HEK293 (cell line): ENCODE data around the gene ANO6.
A peak's percentile ranks its signal among the peaks of the same experiment; 100 is the strongest.

Experiments used
- BCL6B ChIP-seq: fragments of 450-650 bp; formaldehyde crosslinking; IDR thresholded peaks from 2 replicates; pipeline ENCODE4 v1.5.1; 2017; ENCODE audit warnings: missing biosample characterization, missing genetic modification characterization
- FEZF1 ChIP-seq: fragments of 450-650 bp; formaldehyde crosslinking; IDR thresholded peaks from 2 replicates; pipeline ENCODE4 v1.5.1; 2016; ENCODE audit warnings: missing biosample characterization, missing genetic modification characterization
- GLIS2 ChIP-seq: fragments of 450-650 bp; formaldehyde crosslinking; IDR thresholded peaks from 2 replicates; pipeline ENCODE4 v1.5.1; 2016; ENCODE audit warnings: missing biosample characterization, missing genetic modification characterization
- HOXD13 ChIP-seq: sonication (generic); formaldehyde crosslinking; IDR thresholded peaks from 2 replicates; pipeline ENCODE4 v1.8.0; 2022; ENCODE audit warnings: missing genetic modification reagents, borderline replicate concordance
- KLF8 ChIP-seq: fragments of 450-650 bp; formaldehyde crosslinking; IDR thresholded peaks from 2 replicates; pipeline ENCODE4 v1.5.1; 2016; ENCODE audit warnings: missing biosample characterization, missing genetic modification characterization
- KLF9 ChIP-seq: fragments of 450-650 bp; formaldehyde crosslinking; IDR thresholded peaks from 2 replicates; pipeline ENCODE4 v1.5.1; 2016; ENCODE audit warnings: missing biosample characterization, missing genetic modification characterization, low read depth
- YY1 ChIP-seq: fragments of 450-650 bp; formaldehyde crosslinking; IDR thresholded peaks from 2 replicates; pipeline ENCODE4 v1.5.1; 2018; ENCODE audit warnings: missing biosample characterization, missing genetic modification characterization
- ZBTB49 ChIP-seq: fragments of 450-650 bp; formaldehyde crosslinking; IDR thresholded peaks from 2 replicates; pipeline ENCODE4 v1.5.1; 2016; ENCODE audit warnings: missing biosample characterization, missing genetic modification characterization, low read depth
- ZNF114 ChIP-seq: fragments of 450-650 bp; formaldehyde crosslinking; IDR thresholded peaks from 2 replicates; pipeline ENCODE4 v1.5.0; 2017; ENCODE audit warnings: missing biosample characterization, missing genetic modification characterization
- ZNF148 ChIP-seq: fragments of 450-650 bp; formaldehyde crosslinking; IDR thresholded peaks from 2 replicates; pipeline ENCODE4 v1.5.0; 2017; ENCODE audit warnings: missing biosample characterization, missing genetic modification characterization, borderline replicate concordance
- ZNF184 ChIP-seq: fragments of 450-650 bp; IDR thresholded peaks from 2 replicates; pipeline ENCODE4 v1.5.1; 2018; ENCODE audit warnings: missing biosample characterization, mild to moderate bottlenecking, missing genetic modification characterization
- ZNF2 ChIP-seq: fragments of 450-650 bp; formaldehyde crosslinking; IDR thresholded peaks from 2 replicates; pipeline ENCODE4 v1.5.1; 2016; ENCODE audit warnings: missing biosample characterization, missing genetic modification characterization
- ZNF202 ChIP-seq: fragments of 450-650 bp; formaldehyde crosslinking; IDR thresholded peaks from 2 replicates; pipeline ENCODE4 v1.5.1; 2016; ENCODE audit warnings: missing biosample characterization, missing genetic modification characterization, borderline replicate concordance
- ZNF266 ChIP-seq: fragments of 450-650 bp; formaldehyde crosslinking; IDR thresholded peaks from 2 replicates; pipeline ENCODE4 v1.5.1; 2016; ENCODE audit warnings: missing biosample characterization, missing genetic modification characterization, low read depth
- ZNF302 ChIP-seq: fragments of 450-650 bp; formaldehyde crosslinking; IDR thresholded peaks from 2 replicates; pipeline ENCODE4 v1.5.1; 2016; ENCODE audit warnings: missing biosample characterization, missing genetic modification characterization, low read depth
- ZNF341 ChIP-seq: fragments of 450-650 bp; formaldehyde crosslinking; IDR thresholded peaks from 2 replicates; pipeline ENCODE4; 2016; ENCODE audit warnings: low read depth, missing biosample characterization, missing genetic modification characterization
- ZNF449 ChIP-seq: fragments of 450-650 bp; formaldehyde crosslinking; IDR thresholded peaks from 2 replicates; pipeline ENCODE4 v1.5.1; 2017; ENCODE audit warnings: missing biosample characterization, mild to moderate bottlenecking, missing genetic modification characterization, moderate library complexity
- ZNF488 ChIP-seq: fragments of 450-650 bp; formaldehyde crosslinking; IDR thresholded peaks from 2 replicates; pipeline ENCODE4 v1.5.1; 2016; ENCODE audit warnings: missing biosample characterization, missing genetic modification characterization
- ZNF501 ChIP-seq: fragments of 450-650 bp; formaldehyde crosslinking; IDR thresholded peaks from 2 replicates; pipeline ENCODE4 v1.5.1; 2016; ENCODE audit warnings: missing biosample characterization, missing genetic modification characterization
- ZNF530 ChIP-seq: fragments of 450-650 bp; formaldehyde crosslinking; IDR thresholded peaks from 2 replicates; pipeline ENCODE4 v1.5.1; 2016; ENCODE audit warnings: low read depth, missing biosample characterization, missing genetic modification characterization
- ZNF549 ChIP-seq: fragments of 450-650 bp; IDR thresholded peaks from 2 replicates; pipeline ENCODE4 v1.5.1; 2018; ENCODE audit warnings: missing biosample characterization, missing genetic modification characterization, mild to moderate bottlenecking, inconsistent platforms, moderate library complexity
- ZNF558 ChIP-seq: fragments of 450-650 bp; formaldehyde crosslinking; IDR thresholded peaks from 2 replicates; pipeline ENCODE4 v1.5.1; 2016; ENCODE audit warnings: missing biosample characterization, missing genetic modification characterization
- ZNF621 ChIP-seq: fragments of 450-650 bp; formaldehyde crosslinking; IDR thresholded peaks from 2 replicates; pipeline ENCODE4 v1.5.1; 2017; ENCODE audit warnings: missing biosample characterization, missing genetic modification characterization
- ZNF629 ChIP-seq: fragments of 450-650 bp; formaldehyde crosslinking; IDR thresholded peaks from 2 replicates; pipeline ENCODE4 v1.5.1; 2017; ENCODE audit warnings: missing biosample characterization, missing genetic modification characterization
- ZNF645 ChIP-seq: fragments of 450-650 bp; formaldehyde crosslinking; IDR thresholded peaks from 2 replicates; pipeline ENCODE4; 2016; ENCODE audit warnings: missing biosample characterization, missing genetic modification characterization
- ZNF654 ChIP-seq: fragments of 450-650 bp; formaldehyde crosslinking; IDR thresholded peaks from 2 replicates; pipeline ENCODE4 v1.5.1; 2016; ENCODE audit warnings: low read depth, missing biosample characterization, missing genetic modification characterization
- ZNF658 ChIP-seq: fragments of 450-650 bp; formaldehyde crosslinking; IDR thresholded peaks from 2 replicates; pipeline ENCODE4; 2016; ENCODE audit warnings: missing biosample characterization, missing genetic modification characterization
- ZNF707 ChIP-seq: fragments of 450-650 bp; formaldehyde crosslinking; IDR thresholded peaks from 2 replicates; pipeline ENCODE4 v1.5.1; 2016; ENCODE audit warnings: missing biosample characterization, missing genetic modification characterization
- ZNF76 ChIP-seq: fragments of 450-650 bp; formaldehyde crosslinking; IDR thresholded peaks from 2 replicates; pipeline ENCODE4; 2016; ENCODE audit warnings: low read depth, missing biosample characterization, missing genetic modification characterization, borderline replicate concordance
- ZNF768 ChIP-seq: fragments of 450-650 bp; formaldehyde crosslinking; IDR thresholded peaks from 2 replicates; pipeline ENCODE4 v1.5.1; 2018; ENCODE audit warnings: missing biosample characterization, mild to moderate bottlenecking, missing genetic modification characterization
- ZNF791 ChIP-seq: fragments of 450-650 bp; formaldehyde crosslinking; IDR thresholded peaks from 2 replicates; pipeline ENCODE4 v1.5.1; 2016; ENCODE audit warnings: missing biosample characterization, missing genetic modification characterization

The ANO6 gene

GRCh38 chr12:45215419-45216229 lies at the start of gene ANO6 (continued):
- no peak for TF ChIP-seq ZBTB49 (tag by site-specific recombination)
- TF ChIP-seq ZNF558 = peak; percentile 60; the same call in 1 of the 2 replicates
- no peak for TF ChIP-seq ZNF302
- no peak for TF ChIP-seq ZNF621 (tag by site-specific recombination)
- peak; percentile 65 for TF ChIP-seq KLF9 (tag by site-specific recombination)
- TF ChIP-seq ZNF266 = no peak
- peak; percentile 87 for TF ChIP-seq ZNF341 (tag by site-specific recombination)
- TF ChIP-seq FEZF1 (tag by site-specific recombination) = peak; percentile 39; the same call in 1 of the 2 replicates
- TF ChIP-seq ZNF645 (tag by site-specific recombination) = no peak
- no peak for TF ChIP-seq ZNF549
- TF ChIP-seq ZNF530 (tag by site-specific recombination) = no peak
- TF ChIP-seq ZNF449 (tag by site-specific recombination) = no peak
- no peak; the same call in 1 of the 2 replicates for TF ChIP-seq YY1
- no peak for TF ChIP-seq ZNF791
- no peak for TF ChIP-seq ZNF768
- TF ChIP-seq KLF8 (tag by site-specific recombination) = peak; percentile 59
- no peak for TF ChIP-seq ZNF202 (tag by site-specific recombination)
- no peak for TF ChIP-seq BCL6B (tag by site-specific recombination)
- no peak for TF ChIP-seq ZNF184 (tag by site-specific recombination)
- TF ChIP-seq ZNF76 = peak; percentile 40; the same call in 1 of the 2 replicates
- no peak for TF ChIP-seq ZNF658 (tag by site-specific recombination)
- no peak for TF ChIP-seq ZNF148 (tag by site-specific recombination)
- no peak for TF ChIP-seq ZNF488 (tag by site-specific recombination)
- TF ChIP-seq ZNF654 (tag by site-specific recombination) = no peak; the same call in 1 of the 2 replicates
- peak; percentile 98 for TF ChIP-seq HOXD13 (CRISPR knock-in tag)
- no peak for TF ChIP-seq ZNF114
- TF ChIP-seq ZNF629 (tag by site-specific recombination) = peak; percentile 71; the same call in 1 of the 2 replicates
- TF ChIP-seq ZNF501 (tag by site-specific recombination) = peak; percentile 62; the same call in 1 of the 2 replicates
- no peak; the same call in 1 of the 2 replicates for TF ChIP-seq ZNF707 (tag by site-specific recombination)
- peak; percentile 95 for TF ChIP-seq ZNF2 (tag by site-specific recombination)
- TF ChIP-seq GLIS2 (tag by site-specific recombination) = no peak
